Stimulated activated CD4-positive, alpha-beta T cell treated with anti-CD3 and anti-CD28 coated beads, TNF-alpha, amount 100 ng/mL, for 1 hour (primary cell): ENCODE results near the gene MGLL.

Source experiments
- DNase-seq, 3 donors: peaks; one replicate each; pipeline ENCODE4 v3.0.0-alpha.2; 2020; ENCODE audit warnings: low read depth in 3 of 3, low spot score in 1 of 3

The MGLL gene

DNA sequence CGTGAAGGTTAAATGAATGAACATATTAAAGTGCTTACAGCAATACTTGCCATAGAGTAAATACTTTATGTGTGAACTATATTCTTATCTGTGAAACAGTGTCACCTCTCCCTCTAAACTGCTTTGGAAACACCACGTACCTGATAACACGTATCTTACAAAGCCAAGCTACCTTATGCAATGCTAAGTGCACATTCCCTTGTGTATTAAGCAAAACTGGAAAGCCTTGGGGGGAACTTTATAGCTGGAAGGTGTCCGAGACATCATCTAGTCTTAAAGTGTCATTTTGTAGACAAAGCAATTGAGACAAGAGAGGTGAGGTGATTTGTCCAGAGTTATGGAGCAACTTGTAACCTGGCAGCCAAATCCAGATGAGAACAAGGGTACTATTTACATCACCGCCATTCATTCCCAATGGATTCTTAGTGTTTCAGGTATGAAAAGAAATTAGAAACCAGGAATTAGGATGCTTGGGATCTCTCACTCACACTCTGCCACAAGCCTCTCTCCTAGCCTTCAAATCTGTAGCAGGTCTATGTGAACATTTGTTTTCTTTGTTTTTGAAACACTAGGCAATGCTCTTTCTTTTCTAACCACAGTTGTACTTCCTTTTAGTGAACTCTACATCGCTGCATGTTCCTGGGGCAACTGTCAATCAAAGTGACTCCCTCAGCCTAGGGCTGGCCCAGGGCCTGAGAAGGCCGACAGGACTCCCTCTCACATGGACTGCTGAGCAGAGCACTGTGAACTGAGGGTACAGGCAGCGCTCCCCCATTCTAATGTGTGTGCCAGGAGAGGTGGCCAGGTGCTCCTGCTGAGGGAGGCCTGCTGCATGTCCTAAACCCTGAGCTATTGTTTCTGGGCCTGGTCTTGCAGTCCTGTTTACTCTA is 13.9 kb upstream of the MGLL start:
- no peak for DNase-seq

- DNase-seq: no peak
These were observed 12.5 kb upstream of the MGLL start for GRCh38 chr3:127834771-127835170.

GRCh38 chr3:127833281-127834032 is 11.1 kb upstream of the MGLL start:
- DNase-seq: no peak

- DNase-seq: no peak
These were observed 9.4 kb upstream of the MGLL start for GRCh38 chr3:127831723-127832172.

DNA sequence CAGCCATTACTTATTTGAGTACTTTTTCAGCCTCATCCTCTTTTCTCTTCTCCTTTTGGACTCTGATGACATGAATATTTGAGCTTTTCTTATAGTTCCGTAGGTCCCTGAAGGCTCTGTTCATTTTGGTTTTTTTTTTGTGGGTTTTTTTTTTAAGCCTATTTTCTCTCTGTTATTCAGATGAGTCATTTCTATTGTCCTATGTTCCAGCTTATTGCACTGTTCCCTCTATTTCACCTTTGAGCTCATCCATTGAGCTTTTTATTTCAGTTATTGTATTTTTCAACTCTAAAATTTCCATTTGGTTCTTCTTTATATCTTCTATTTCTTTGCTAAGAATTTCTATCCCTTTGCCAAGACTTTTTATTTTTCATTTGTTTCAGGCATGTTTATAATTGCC is 7.2 kb upstream of the MGLL start:
- no peak for DNase-seq

- no peak for DNase-seq
These were observed 5.5 kb upstream of the MGLL start for GRCh38 chr3:127827808-127828207.

DNA sequence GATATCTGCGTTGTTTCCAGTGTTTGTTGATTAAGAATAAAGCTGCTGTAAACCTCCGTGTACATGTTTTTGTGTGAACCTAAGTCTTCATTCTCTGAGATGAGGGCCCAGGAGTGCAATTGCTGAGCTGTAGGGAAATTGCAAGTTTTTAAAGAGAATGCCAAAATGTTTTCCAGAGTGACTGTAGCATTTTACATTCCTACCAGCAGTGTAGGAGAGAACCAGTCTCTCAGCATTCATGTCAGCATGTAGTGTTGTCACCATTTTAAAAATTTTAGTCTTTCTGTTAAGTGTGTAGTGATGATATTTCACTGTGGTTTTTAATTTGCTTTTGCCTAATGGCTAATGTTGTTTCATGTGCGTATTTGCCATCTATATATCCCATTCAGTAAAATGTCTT is 3.4 kb upstream of the MGLL start:
- DNase-seq: no peak

GRCh38 chr3:127824151-127824825 is 2.0 kb upstream of the MGLL start:
- no peak for DNase-seq

DNA sequence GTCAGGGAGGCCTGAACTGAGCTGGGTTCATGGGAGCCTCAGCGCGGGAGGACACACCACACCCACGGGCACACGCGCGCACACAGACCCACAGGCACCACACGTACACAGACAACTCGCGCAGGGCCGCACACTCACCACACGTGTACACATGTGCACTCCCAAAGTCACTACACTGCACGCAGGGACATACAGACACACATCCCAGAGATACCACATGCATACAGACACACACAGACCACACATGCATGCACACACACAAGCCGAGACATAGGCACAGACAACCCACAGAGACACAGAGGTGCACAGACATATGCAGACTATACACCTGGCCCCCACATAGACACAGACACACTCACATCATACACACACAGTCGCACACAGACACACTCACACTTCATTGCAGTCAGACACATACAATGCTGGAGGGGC is 1.1 kb upstream of the MGLL start:
- DNase-seq: no peak

GRCh38 chr3:127822682-127823425 is 539 bp upstream of the MGLL start:
- DNase-seq: no peak

DNA sequence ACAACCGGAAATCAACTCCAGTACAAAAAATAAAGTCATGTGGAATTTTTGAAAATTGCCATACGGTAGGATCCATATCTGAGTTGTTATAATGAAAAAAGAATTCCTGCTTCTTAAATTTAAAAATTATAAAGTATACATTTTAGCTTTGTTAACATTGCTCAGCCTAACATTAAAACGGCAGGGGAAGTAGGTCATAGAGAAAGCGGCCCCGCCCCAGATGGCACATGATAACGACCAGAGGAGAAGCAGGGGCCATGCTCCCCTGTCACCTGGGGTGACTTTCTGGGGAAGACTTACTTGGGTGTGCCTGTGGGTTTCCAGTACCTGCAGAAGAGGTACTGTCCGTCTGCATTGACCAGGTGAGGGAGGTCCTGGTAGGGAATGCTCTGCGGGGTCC is 921 bp downstream of the MGLL start:
- DNase-seq: no peak

GRCh38 chr3:127820826-127821313 is 1.4 kb downstream of the MGLL start:
- DNase-seq: no peak

GRCh38 chr3:127820221-127820825 is 2.0 kb downstream of the MGLL start:
- DNase-seq: no peak

DNA sequence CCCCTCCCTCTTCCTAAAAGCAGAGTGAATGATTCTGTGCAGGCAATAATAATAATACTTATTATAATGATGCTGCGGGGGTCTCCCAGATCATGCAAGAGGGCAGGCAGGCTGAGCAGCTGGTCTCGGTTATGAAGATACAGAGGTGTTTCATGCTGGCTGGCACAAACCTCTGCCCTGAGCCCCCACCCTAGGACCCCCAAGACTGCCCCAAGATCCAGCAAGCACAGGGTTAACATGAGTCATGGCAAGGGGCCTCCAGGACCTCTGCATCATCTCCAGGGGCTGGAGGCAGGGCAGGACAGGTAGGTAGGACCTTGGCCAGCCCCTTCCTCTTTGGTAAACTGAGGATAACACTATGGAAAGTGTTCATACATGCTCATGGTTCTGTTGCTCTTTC is 2.7 kb downstream of the MGLL start:
- DNase-seq: no peak

DNA sequence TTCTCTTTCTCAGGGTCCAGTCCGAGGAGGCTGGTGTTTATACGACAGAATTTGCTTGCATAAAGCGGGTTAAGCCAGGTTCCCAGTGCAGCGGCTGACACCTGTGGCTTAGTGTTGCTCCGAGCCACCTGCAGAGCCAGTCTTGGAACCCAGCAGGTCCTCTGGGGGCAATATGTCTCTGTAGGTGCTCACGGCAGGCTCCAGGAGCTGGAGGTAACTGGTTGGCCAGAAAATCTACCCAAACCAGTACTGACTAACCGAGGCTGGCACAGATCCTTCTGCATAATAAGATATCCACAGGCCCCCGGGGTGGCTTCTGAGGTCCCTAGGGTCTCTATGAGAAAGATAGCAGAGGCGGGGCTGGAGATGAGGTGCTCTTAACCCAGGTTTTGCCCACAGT is 3.2 kb downstream of the MGLL start:
- DNase-seq: no peak

- no peak for DNase-seq
These were observed 4.9 kb downstream of the MGLL start for GRCh38 chr3:127817406-127817841.

DNA sequence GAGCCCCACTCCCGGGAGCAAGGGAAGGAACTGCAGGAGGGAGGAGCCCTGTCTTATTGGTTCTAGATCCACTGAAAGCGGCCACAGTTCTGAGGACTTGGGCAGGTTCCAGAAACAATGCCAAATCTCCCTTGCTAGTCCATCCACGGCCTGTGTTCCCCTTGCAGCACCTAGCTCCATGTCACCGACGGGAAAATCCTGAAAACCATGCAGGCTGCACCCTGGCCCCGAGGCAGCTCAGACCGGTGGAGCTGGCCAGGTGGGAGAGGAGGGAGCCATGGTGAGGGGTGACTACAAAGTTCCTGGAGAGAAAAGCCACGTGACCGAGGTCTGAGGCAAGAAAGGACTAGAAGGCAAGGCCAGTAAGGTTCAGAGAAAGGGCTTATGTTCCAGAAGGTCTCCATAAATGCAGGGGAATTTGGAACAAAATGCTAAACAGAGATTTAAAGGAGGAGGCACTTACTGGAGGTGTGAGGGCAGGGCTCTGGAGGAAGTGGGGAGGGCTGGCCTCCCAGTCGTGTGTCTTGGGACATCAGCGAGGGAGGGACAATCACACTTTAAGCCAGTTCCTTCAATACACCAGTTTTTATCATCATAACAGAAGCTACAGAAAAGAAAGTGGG is 5.4 kb downstream of the MGLL start:
- DNase-seq: no peak

GRCh38 chr3:127815641-127816605 is 6.4 kb downstream of the MGLL start:
- DNase-seq: no peak

- DNase-seq: no peak
These were observed 7.3 kb downstream of the MGLL start for GRCh38 chr3:127815001-127815400.
